HEK293T (cell line): ENCODE results near the gene AKR1A1.
"Not testable (repeated sequence)": the region's sequence is repeated elsewhere in the genome, so short reads cannot be mapped to it uniquely, and the experiment has no call there.

Source experiments
- ARNT ChIP-seq: fragments of 450-650 bp; IDR thresholded peaks from 2 replicates; pipeline ENCODE4 v1.6.1; 2017; ENCODE audit warnings: mild to moderate bottlenecking
- BHLHE40 ChIP-seq: fragments of 450-650 bp; IDR thresholded peaks from 2 replicates; pipeline ENCODE4 v1.6.1; 2016; ENCODE audit warnings: mild to moderate bottlenecking, moderate library complexity, borderline replicate concordance
- ELF4 ChIP-seq: fragments of 450-650 bp; IDR thresholded peaks from 2 replicates; pipeline ENCODE4 v1.6.1; 2017; ENCODE audit warnings: antibody characterized with exemption
- FOXA1 ChIP-seq: fragments of 450-650 bp; IDR thresholded peaks from 2 replicates; pipeline ENCODE4 v1.6.1; 2016; ENCODE audit warnings: mild to moderate bottlenecking
- FOXK2 ChIP-seq: fragments of 450-650 bp; IDR thresholded peaks from 2 replicates; pipeline ENCODE4 v1.6.1; 2016; ENCODE audit warnings: mild to moderate bottlenecking
- FOXM1 ChIP-seq: fragments of 450-650 bp; IDR thresholded peaks from 2 replicates; pipeline ENCODE4 v1.6.1; 2017; ENCODE audit warnings: mild to moderate bottlenecking, borderline replicate concordance
- LEF1 ChIP-seq: fragments of 450-650 bp; IDR thresholded peaks from 2 replicates; pipeline ENCODE4 v1.6.1; 2017; ENCODE audit warnings: mild to moderate bottlenecking, borderline replicate concordance
- PKNOX1 ChIP-seq: fragments of 450-650 bp; IDR thresholded peaks from 2 replicates; pipeline ENCODE4 v1.6.1; 2016
- TARDBP ChIP-seq: fragments of 450-650 bp; IDR thresholded peaks from 2 replicates; pipeline ENCODE4 v1.6.1; 2016
- ZNF384 ChIP-seq: fragments of 450-650 bp; IDR thresholded peaks from 2 replicates; pipeline ENCODE4 v1.6.1; 2016

- not testable (repeated sequence) for TF ChIP-seq ARNT, ZNF384, PKNOX1, ELF4, FOXM1, FOXK2, LEF1, FOXA1, TARDBP, BHLHE40
Measured at GRCh38 chr1:45596765-45597164, 46.1 kb downstream of the AKR1A1 start.
